Cardiac septum (tissue), 1 donor: ENCODE data around the gene DCD. TPM values are rescaled to one million over a fixed set of nuclear protein-coding genes. Genes with fewer than 3 reads are reported as not detected.
"Not testable (repeated sequence)": the region's sequence is repeated elsewhere in the genome, so short reads cannot be mapped to it uniquely, and the experiment has no call there.

Experiments used
- DNase-seq: peaks from one replicate; pipeline ENCODE4 v3.0.0-alpha.2; 2020; ENCODE audit warnings: low spot score
- intact Hi-C: fragments of 100-400 bp; cut with DNase I; formaldehyde crosslinking; loops from one replicate; pipeline ENCODE4 v1.14.0; 2022
- long read RNA-seq: library from polyadenylated mRNA; unstranded; transcript quantifications from one replicate; pipeline ENCODE4 v2.0.0, GENCODE V29; 2021
- total RNA-seq: library from RNA; stranded (reverse); fragmentation: NEBNext Ultra II Directional; extraction: Animal tissue kit (Norgen Biotek cat#: 25700); gene quantifications from one replicate; pipeline ENCODE4 v1.2.1, GENCODE V29; 2021
- donor health status: DM: no; HTN: no; CAD: no.

DCD gene
- not detected for total RNA-seq
- long read RNA-seq = 0 reads

- intact Hi-C loops = no loop called here
- DNase-seq = no peak
Measured at GRCh38 chr12:54648265-54648664, at the start of gene DCD. Gene DCD, minus strand, starts transcription at chr12:54648365. Its CDS starts 62 bp downstream, at chr12:54648303.

DNA sequence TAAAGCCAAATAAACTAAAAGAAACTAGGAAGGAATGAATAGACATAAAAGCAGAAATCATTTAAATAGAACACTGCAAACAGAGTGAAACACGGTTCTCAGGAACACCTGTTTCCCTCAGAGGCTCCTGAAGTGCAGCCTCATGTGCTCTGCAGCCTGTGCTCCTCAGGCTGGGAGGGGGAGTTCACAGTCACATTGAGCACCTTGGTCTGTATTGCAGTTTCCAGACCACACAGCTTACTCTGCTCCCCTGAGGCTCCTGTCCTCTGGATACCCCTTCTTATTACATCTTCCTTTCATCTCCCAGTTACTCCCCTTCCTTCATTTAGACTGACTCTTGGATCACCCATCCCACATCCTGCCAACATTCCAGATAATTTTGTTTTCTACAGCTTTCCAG, 49.7 kb upstream of the DCD start:
- intact Hi-C loops = no loop called here
- DNase-seq = no peak

GRCh38 chr12:54692353-54692752, 44.2 kb upstream of the DCD start:
- intact Hi-C loops = no loop called here
- no peak for DNase-seq

DNA sequence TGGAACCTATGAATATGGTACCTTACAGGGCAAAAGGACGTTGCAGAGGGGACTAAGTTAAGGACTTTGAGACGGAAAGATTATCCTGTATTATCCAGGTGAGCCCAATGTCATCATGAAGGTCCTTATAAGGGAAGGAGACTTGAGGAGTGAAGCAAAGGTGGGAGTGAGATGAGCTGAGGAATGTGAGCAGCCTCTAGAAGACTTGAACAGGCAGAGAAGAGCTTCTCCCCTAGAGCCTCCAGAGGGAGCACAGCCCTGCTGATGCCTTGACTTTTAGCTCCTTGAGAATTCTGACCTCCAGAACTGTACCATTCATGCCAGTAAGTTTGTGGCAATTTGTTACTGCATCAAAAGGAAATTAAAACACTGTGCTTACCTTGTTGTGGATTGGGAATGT, 41.8 kb upstream of the DCD start:
- no peak for DNase-seq
- intact Hi-C loops = no loop called here

DNA sequence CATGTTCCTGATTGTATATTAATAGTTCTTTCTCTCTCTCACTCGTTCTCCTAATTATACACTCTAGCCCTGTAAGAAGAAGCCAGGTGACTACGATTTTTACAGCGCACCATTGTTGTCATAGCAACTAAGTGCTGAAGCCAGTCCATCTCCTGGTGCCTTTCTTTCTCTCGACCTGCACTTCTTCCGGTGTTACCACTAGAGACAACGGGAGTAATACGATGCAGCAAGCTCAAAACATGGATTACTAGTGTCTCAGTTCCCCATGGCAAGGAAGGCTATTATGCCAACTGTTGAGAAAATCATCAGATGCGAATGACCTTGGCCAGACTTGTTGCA, 40.8 kb upstream of the DCD start:
- intact Hi-C loops = no loop called here
- no peak for DNase-seq

DNA sequence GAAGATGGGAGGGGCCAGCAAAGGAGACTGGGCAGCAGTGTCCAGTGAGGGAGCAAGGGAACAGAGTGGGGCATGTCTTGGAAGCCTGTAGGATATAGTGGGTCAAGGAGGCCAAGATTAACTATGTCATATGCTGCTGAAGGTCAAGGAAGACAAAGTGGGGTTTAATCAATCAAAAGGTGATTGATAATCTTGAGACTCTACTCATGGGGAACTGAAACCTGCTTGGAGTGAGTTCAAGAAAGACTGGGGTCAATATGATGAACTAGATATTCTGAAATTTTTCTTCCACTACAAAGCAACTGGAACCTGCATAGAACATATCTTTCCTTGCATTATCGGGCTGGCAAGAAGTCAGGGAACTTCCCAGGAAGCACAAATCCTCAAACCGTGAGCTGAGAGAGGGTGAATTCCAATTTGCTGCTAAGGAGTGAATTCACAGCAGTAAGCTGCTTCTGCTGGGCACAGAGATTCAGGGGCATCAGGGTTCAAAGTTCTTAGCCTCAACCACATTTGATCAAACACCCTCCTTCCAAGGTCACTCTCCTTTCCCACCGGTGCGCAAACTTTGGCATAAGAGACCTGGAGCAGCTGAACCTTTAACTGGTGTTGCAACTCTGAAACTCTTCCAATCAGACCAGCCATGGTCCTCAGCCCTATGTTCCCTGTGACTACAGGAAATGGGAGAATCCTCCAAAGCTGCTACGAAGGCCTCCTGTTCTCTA, 40.3 kb upstream of the DCD start:
- intact Hi-C loops = no loop called here
- DNase-seq = no peak

GRCh38 chr12:54684636-54685630, 36.8 kb upstream of the DCD start:
- DNase-seq = no peak
- intact Hi-C loops = no loop called here

- intact Hi-C loops = no loop called here
- DNase-seq = no peak
Measured at GRCh38 chr12:54683398-54683797, 35.2 kb upstream of the DCD start.

- no peak for DNase-seq
- intact Hi-C loops = no loop called here
Measured at GRCh38 chr12:54682674-54683073, 34.5 kb upstream of the DCD start.

- DNase-seq = no peak
- intact Hi-C loops = no loop called here
Measured at GRCh38 chr12:54680374-54680773, 32.2 kb upstream of the DCD start.

DNA sequence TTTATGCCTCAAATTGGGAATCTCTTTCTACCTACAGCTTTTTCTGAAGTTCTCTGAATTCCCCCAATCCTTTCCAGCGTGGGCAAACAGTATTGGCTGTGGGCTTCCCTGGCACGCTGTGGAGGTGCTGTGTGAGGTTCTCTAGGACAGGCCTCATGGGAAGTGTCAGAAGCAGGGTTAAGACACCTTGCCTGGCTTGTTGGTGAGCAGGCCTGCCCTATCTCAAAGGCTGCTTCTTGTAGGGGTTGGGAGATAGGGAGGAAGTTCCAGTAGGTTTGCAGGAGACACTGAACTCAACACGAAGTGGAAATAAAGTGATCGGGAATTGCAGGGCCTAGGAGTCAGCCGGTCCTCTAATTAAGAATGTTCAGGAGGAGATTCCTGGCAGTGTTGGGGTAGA, 30.0 kb upstream of the DCD start:
- DNase-seq = no peak
- intact Hi-C loops = no loop called here

GRCh38 chr12:54667945-54668344, 19.8 kb upstream of the DCD start:
- intact Hi-C loops = no loop called here
- no peak for DNase-seq

GRCh38 chr12:54666008-54666407, 17.8 kb upstream of the DCD start:
- intact Hi-C loops = no loop called here
- DNase-seq = no peak

GRCh38 chr12:54665022-54665635, 17.0 kb upstream of the DCD start:
- DNase-seq, intact Hi-C loops: not testable (repeated sequence)

DNA sequence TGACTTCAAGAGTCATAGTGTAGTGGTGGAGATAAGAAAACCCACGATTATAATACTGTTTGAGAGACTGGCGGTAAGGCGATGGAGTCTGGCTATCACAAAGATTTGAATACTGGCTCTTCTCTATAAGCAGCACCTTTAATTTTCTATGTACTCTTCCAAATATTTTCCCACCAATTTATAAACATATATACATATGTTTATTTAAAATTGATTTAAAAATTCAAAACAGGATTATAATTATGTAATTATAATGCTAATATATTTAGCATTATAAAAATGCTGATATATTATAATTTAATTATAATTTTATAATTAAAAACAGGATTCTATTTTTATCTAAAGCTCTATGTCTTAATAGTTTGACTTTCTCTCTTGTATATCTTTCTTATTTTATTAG, 15.4 kb upstream of the DCD start:
- DNase-seq = no peak
- intact Hi-C loops = no loop called here

- DNase-seq = no peak
- intact Hi-C loops = no loop called here
Measured at GRCh38 chr12:54662026-54662425, 13.9 kb upstream of the DCD start.

DNA sequence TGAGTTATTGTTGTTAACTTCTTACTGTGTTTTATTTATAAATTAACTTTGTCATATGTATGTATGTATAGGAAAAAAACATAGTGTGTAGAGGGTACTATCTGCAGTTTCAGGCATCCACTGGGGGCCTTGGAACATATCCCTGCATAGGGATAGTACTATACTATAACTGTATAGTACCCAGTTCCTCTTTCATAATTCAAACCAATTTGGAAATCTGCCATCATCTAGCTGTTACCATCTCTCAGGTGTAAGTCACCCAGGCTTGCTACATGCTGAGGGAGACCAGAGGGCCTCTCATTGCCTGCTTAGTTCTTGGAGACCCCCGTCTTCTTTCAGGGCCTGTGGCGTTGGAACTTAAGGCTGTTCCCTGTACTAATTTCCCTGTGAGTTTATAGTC, 12.9 kb upstream of the DCD start:
- intact Hi-C loops = no loop called here
- no peak for DNase-seq

DNA sequence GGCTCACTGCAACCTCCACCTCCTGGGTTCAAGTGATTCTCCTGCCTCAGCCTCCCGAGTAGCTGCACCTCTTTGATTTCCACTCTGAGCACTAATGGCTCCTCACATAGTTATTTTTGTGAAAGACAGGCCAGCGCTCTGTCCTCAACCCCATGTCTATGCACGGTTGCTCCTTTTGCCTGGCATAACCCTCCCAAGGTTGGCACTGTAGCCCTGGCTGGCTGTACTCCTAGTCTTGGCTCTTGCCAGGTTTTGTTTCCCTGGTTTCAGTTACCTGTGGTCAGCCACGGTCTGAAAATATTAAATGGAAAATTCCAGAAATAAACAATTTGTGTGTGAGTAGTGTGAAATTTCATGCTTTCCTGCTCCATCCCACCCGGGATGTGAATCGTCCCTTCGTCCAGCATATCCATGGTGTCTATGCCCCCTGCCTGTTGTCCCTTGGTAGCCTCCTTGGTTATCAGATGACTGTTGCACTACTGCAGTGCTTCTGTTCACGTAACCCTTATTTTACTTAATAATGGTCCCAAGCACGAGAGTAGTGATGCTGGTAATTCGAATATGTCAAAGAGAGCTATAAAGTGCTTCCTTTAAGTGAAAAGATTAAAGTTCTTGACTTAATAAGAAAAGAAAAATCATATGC, 12.3 kb upstream of the DCD start:
- no peak for DNase-seq
- intact Hi-C loops = no loop called here

- DNase-seq = no peak
- intact Hi-C loops = no loop called here
Measured at GRCh38 chr12:54658306-54659264, 10.4 kb upstream of the DCD start.
